Ascending aorta (tissue), 2 donors: Measurements from ENCODE around the gene LEO1. TPM values are rescaled to one million over a fixed set of nuclear protein-coding genes. Genes with fewer than 3 reads are reported as not detected.

Experiments used
- DNase-seq, 2 donors: peaks; one replicate each; pipeline ENCODE4 v3.0.0-alpha.2; 2019; ENCODE audit warnings: low spot score in 2 of 2
- H3K27ac ChIP-seq, 2 donors: fragments of 200-600 bp; sonication (generic); one replicate each; pipeline ENCODE4 v1.5.1; 2016 to 2017; ENCODE audit warnings: mild to moderate bottlenecking in 1 of 2
- H3K27me3 ChIP-seq: fragments of 200-600 bp; sonication (generic); one replicate; pipeline ENCODE4 v1.5.1; 2017
- H3K36me3 ChIP-seq, 2 donors: fragments of 200-600 bp; sonication (generic); one replicate each; pipeline ENCODE4 v1.5.1; 2016
- H3K4me1 ChIP-seq, 2 donors: fragments of 200-600 bp; sonication (generic); one replicate each; pipeline ENCODE4 v1.5.1; 2016 to 2017; ENCODE audit warnings: mild to moderate bottlenecking in 1 of 2
- H3K4me3 ChIP-seq, 2 donors: fragments of 200-600 bp; sonication (generic); one replicate each; pipeline ENCODE4 v1.5.1; 2016 to 2017; ENCODE audit warnings: mild to moderate bottlenecking in 1 of 2
- H3K9me3 ChIP-seq, 2 donors: fragments of 200-600 bp; sonication (generic); one replicate each; pipeline ENCODE4 v1.5.1; 2016
- intact Hi-C: fragments of 100-400 bp; cut with DNase I; formaldehyde crosslinking; loops from one replicate; pipeline ENCODE4 v1.15.1; 2023
- total RNA-seq: library from RNA; depleted of rRNA; stranded (reverse); fragments of >200 nt; gene quantifications from one replicate; pipeline ENCODE4 v1.1.0, GENCODE V29; 2016
- TF ChIP-seq, protein P1 (sequence below), 3 experiments: fragments of 200-600 bp in 2 of 3; fragments of 450-650 bp in 1 of 3; sonication (generic) in 2 of 3; IDR thresholded peaks; one replicate each; pipeline ENCODE4 v1.5.1; 2016 to 2019; ENCODE audit warnings: antibody characterized with exemption in 3 of 3, mild to moderate bottlenecking in 1 of 3, moderate library complexity in 1 of 3

LEO1 gene
- total RNA-seq, 1 donor from 2014 or later, result 1.8 TPM

DNA sequence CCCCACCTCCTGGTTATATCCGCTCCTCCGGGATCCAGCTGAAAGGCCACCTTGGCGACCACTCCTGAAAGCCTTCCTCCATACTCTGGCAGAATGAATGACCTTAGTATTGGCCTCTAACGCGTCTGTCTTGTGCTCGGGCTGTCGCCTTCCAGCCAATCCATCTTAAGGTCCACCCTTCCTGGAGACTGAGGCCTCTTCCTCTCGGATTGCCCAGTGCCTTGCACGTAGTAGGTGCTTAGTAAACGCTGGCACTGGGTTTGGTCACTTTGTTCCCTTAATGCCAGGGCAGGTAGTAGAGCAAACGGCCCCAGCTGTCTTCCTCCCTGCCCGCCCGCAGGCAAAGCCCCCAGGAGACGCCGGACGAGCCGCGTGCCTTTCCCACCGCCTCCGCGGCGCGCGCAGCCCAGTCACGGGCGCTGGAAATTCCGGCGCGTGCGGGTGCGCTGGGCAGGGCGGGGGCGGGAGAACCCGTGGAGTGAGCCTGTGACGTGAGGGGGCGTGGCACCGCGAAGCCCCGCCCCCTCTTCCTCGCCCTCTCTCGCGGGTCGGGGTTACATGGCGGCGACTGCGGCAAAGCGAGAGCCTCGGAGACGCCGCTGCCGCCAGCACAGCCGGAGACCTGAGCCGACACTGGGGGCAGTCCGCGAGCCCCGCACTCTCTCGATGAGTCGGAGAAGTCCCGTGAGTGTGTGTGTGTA, 47.3 kb upstream of the LEO1 start, which contains the start of gene MAPK6:
MAPK6 (plus strand) TSS at position 527 of the 701 bp plus-strand sequence. CDS start 27,242 bp downstream, outside the sequence.
- TF ChIP-seq, protein P1, sequence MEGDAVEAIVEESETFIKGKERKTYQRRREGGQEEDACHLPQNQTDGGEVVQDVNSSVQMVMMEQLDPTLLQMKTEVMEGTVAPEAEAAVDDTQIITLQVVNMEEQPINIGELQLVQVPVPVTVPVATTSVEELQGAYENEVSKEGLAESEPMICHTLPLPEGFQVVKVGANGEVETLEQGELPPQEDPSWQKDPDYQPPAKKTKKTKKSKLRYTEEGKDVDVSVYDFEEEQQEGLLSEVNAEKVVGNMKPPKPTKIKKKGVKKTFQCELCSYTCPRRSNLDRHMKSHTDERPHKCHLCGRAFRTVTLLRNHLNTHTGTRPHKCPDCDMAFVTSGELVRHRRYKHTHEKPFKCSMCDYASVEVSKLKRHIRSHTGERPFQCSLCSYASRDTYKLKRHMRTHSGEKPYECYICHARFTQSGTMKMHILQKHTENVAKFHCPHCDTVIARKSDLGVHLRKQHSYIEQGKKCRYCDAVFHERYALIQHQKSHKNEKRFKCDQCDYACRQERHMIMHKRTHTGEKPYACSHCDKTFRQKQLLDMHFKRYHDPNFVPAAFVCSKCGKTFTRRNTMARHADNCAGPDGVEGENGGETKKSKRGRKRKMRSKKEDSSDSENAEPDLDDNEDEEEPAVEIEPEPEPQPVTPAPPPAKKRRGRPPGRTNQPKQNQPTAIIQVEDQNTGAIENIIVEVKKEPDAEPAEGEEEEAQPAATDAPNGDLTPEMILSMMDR (IDR thresholded peaks at IDR 0.05), result no peak
- Histone ChIP-seq H3K27ac (peak within 1 kb of the TSS; percentile 88 to 92), H3K4me1 (peaks cover 5 to 13% of the 10 kb centered on the region in 2 donors), H3K9me3 (no peaks in the 10 kb centered on the region), H3K27me3 (no peaks in the 10 kb centered on the region), H3K36me3 (no peaks in the 10 kb centered on the region), H3K4me3 (peak within 1 kb of the TSS; percentile 71 to 82)
- intact Hi-C loops, result loop anchor here (1.0 to 5.0 kb wide), 4 partner anchors 48 to 660 kb away; partner anchors contain the start of genes ATOSA and LEO1
- peak; percentile 78 to 97 for DNase-seq

DNA sequence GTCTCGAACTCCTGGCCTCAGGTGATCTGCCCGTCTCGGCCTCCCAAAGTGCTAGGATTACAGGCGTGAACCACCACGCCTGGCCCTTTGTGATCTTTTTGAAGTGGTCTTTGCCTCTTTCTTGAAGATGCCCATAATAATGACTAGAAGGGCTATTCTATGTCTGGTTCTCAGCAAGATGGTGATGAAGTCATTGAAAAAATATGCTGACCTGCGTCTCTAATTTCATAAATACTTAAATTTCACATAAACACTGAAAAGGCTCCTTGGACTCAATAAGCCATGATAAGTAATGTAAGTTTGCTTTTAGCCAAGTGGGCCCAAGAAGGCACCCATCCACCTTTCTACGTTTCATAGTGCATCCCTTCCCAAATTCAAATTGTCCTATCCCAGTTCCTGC, 46.7 kb upstream of the LEO1 start:
- TF ChIP-seq, protein P1 (IDR thresholded peaks at IDR 0.05), result no peak
- Histone ChIP-seq H3K9me3 (no peaks in the 10 kb centered on the region), H3K27ac (peak overlapping the region; percentile 88 to 92), H3K4me1 (peaks cover 5 to 13% of the 10 kb centered on the region in 2 donors), H3K27me3 (no peaks in the 10 kb centered on the region), H3K4me3 (no peak overlapping the region), H3K36me3 (no peaks in the 10 kb centered on the region)
- intact Hi-C loops, result loop anchor here (2.0 to 5.0 kb wide), 3 partner anchors 74 to 661 kb away; partner anchors contain the start of gene ATOSA
- DNase-seq, result no peak

DNA sequence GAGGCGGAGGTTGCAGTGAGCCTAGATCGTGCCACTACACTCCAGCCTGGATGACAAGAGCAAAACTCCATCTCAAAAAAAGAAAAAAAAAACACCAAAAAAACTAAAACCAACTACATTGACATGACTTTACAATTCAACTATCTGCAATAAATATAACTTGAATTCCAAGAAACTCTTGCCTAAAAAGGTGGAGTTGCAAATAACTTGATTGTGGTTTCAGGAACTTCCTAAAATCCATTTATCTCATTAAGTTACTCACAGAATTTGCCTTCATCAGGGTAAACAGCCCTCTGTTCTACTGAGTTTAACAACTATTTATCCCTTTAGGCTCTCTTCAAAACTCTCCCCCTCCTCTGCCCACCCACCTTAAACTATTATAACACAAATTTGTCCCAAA, 44.7 kb upstream of the LEO1 start:
- no peak overlapping the region for H3K4me3 ChIP-seq
- H3K27ac ChIP-seq, result no peak overlapping the region
- H3K27me3 ChIP-seq, result no peaks in the 10 kb centered on the region
- TF ChIP-seq, protein P1 (IDR thresholded peaks at IDR 0.05), result no peak
- H3K4me1 ChIP-seq, result peaks cover 0 to 7% of the 10 kb centered on the region in 2 donors
- intact Hi-C loops, result loop anchor here (5.0 kb wide), 1 partner anchor 76 kb away; no protein-coding TSS in a partner anchor
- H3K9me3 ChIP-seq, result no peaks in the 10 kb centered on the region
- H3K36me3 ChIP-seq, result no peaks in the 10 kb centered on the region
- DNase-seq, result no peak

DNA sequence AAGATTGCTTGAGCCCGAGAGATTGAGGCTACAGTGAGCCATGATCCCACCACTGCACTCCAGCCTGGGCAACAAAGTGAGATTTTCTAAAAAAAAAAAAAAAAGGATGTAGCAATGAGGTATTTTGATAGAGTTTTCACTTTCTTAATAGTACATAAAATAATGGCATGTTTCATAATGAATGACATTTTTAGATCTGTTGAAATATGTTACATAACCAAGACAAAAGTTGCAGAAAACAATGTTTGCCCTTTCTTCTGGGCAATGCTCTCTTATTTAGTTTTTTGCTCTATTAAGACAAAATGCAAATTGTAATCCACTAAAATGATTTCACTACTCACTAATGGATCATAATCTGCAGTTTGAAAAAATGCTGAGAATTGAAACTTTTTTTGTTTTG, 43.0 kb upstream of the LEO1 start:
- no peaks in the 10 kb centered on the region for H3K36me3 ChIP-seq
- no peak overlapping the region for H3K4me3 ChIP-seq
- H3K9me3 ChIP-seq, result no peaks in the 10 kb centered on the region
- TF ChIP-seq, protein P1 (IDR thresholded peaks at IDR 0.05), result no peak
- intact Hi-C loops, result loop anchor here (5.0 kb wide), 1 partner anchor 78 kb away; no protein-coding TSS in a partner anchor
- no peaks in the 10 kb centered on the region for H3K27me3 ChIP-seq
- H3K27ac ChIP-seq, result no peak overlapping the region
- peaks cover 0 to 4% of the 10 kb centered on the region in 2 donors for H3K4me1 ChIP-seq
- DNase-seq, result no peak

DNA sequence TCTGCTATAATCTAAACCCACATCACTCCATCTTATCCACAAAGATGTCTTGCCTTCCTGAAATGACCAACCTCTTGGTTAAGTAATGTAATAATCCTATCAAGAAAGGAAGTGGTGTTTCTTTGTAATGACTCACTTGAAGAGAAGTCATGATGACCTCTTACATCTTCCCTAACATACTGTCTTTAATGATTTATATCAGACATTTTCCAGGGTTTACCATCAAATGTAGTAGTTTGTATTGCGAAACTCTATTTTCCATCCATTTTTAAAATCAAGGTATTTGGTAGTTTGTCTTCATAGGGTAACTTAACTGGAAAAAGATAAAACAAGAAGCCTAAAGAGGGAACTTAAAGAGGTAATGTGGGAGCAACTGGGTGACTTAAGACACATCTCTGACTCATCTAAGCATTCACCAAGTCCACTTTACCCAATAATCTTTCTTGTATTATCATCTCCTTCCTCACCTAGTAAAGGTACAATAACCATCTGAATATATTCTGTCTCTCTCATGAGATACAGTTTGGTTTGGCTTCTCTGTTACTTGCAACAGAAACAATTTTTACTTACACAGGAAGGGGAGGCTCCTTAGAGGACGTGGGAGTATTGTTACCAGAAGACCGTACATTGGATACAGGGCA, 41.7 kb upstream of the LEO1 start:
- Histone ChIP-seq H3K9me3 (no peaks in the 10 kb centered on the region), H3K4me3 (no peak overlapping the region), H3K27me3 (no peaks in the 10 kb centered on the region), H3K27ac (no peak overlapping the region), H3K36me3 (no peaks in the 10 kb centered on the region), H3K4me1 (no peaks in the 10 kb centered on the region)
- intact Hi-C loops, result no loop called here
- TF ChIP-seq, protein P1 (IDR thresholded peaks at IDR 0.05), result no peak
- DNase-seq, result no peak
